Type B pancreatic cell (in vitro differentiated cells): ENCODE results near the gene SH2B3. TPM values are rescaled to one million over a fixed set of nuclear protein-coding genes. Genes with fewer than 3 reads are reported as not detected.

Source experiments
- DNase-seq: peaks from one replicate; pipeline ENCODE4 v3.0.0; 2021; ENCODE audit warnings: mixed read lengths; ENCODE audit not compliant: unreplicated experiment; ENCODE audit errors: extremely low spot score
- H3K27ac Mint-ChIP-seq: 2 replicates; pipeline ENCODE4 v1.8.0; 2021; ENCODE audit warnings: mild to moderate bottlenecking, mixed read lengths
- H3K27me3 Mint-ChIP-seq: 2 replicates; pipeline ENCODE4 v1.8.0; 2021; ENCODE audit warnings: mixed read lengths
- H3K36me3 Mint-ChIP-seq: 2 replicates; pipeline ENCODE4 v1.8.0; 2021; ENCODE audit warnings: mixed read lengths
- H3K4me1 Mint-ChIP-seq: one replicate; pipeline ENCODE4 v1.8.0; 2021; ENCODE audit warnings: mixed read lengths; ENCODE audit not compliant: unreplicated experiment
- H3K4me3 Mint-ChIP-seq: 2 replicates; pipeline ENCODE4 v1.8.0; 2021; ENCODE audit warnings: mild to moderate bottlenecking, mixed read lengths
- H3K9me3 Mint-ChIP-seq: 2 replicates; pipeline ENCODE4 v1.8.0; 2021; ENCODE audit warnings: mixed read lengths
- CTCF ChIP-seq: fragments of 200-600 bp; sonication (generic); conservative IDR thresholded peaks from 2 replicates; pipeline ENCODE4 v1.5.0; 2021; ENCODE audit warnings: antibody characterized with exemption, mild to moderate bottlenecking
- total RNA-seq: library from RNA; stranded (reverse); gene quantifications from 2 replicates; pipeline ENCODE4 v1.2.1, GENCODE V29; 2021; ENCODE audit warnings: low replicate concordance

Gene SH2B3
- total RNA-seq, 1 donor from 2014 or later: 5.2 TPM

DNA sequence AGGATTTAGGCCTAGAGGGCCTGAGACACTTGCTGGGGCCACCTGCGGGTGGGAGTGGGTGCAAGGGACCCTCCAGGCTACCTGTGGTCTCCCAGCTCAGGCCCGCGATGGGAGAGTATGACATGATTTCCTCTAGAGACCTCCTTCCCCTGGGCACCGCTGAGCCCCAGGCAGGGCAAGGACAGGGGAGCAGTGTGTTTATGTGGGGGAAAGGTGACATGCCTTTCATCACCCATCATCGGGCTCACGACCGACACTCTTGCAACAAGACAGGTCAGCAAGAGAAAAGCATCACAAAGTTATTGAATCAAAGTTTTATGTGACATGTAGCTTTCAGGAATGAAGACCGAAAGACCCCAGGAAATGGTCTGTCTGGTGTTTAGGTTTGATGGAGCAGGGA is 19.9 kb downstream of the SH2B3 start:
- H3K27me3 Mint-ChIP-seq: no peaks in the 10 kb centered on the region
- no peaks in the 10 kb centered on the region for H3K9me3 Mint-ChIP-seq
- H3K4me3 Mint-ChIP-seq: no peak overlapping the region
- peaks cover 2% of the 10 kb centered on the region for H3K36me3 Mint-ChIP-seq
- no peak for TF ChIP-seq CTCF
- peak overlapping the region; percentile 16 for H3K27ac Mint-ChIP-seq
- H3K4me1 Mint-ChIP-seq: no peaks in the 10 kb centered on the region
- no peak for DNase-seq

GRCh38 chr12:111426344-111427185 is 20.8 kb downstream of the SH2B3 start:
- H3K4me1 Mint-ChIP-seq: peaks cover 6% of the 10 kb centered on the region
- no peaks in the 10 kb centered on the region for H3K27me3 Mint-ChIP-seq
- H3K4me3 Mint-ChIP-seq: no peak overlapping the region
- H3K9me3 Mint-ChIP-seq: no peaks in the 10 kb centered on the region
- TF ChIP-seq CTCF: no peak
- DNase-seq: no peak
- no peaks in the 10 kb centered on the region for H3K36me3 Mint-ChIP-seq
- no peak overlapping the region for H3K27ac Mint-ChIP-seq

- H3K36me3 Mint-ChIP-seq: no peaks in the 10 kb centered on the region
- H3K4me3 Mint-ChIP-seq: no peak overlapping the region
- H3K27ac Mint-ChIP-seq: no peak overlapping the region
- peaks cover under 1% of the 10 kb centered on the region for H3K27me3 Mint-ChIP-seq
- DNase-seq: no peak
- no peak for TF ChIP-seq CTCF
- H3K4me1 Mint-ChIP-seq: peaks cover 11% of the 10 kb centered on the region
- H3K9me3 Mint-ChIP-seq: no peaks in the 10 kb centered on the region
Observed at GRCh38 chr12:111427417-111428074, 21.8 kb downstream of the SH2B3 start.

- Mint-ChIP-seq H3K27ac (no peak overlapping the region), H3K36me3 (no peaks in the 10 kb centered on the region), H3K4me1 (peaks cover 11% of the 10 kb centered on the region), H3K9me3 (no peaks in the 10 kb centered on the region), H3K27me3 (peaks cover 4% of the 10 kb centered on the region), H3K4me3 (no peak overlapping the region)
- no peak for DNase-seq
- no peak for TF ChIP-seq CTCF
Observed at GRCh38 chr12:111428081-111428727, 22.5 kb downstream of the SH2B3 start.

GRCh38 chr12:111428728-111429175 is 23.0 kb downstream of the SH2B3 start:
- Mint-ChIP-seq H3K4me3 (no peak overlapping the region), H3K4me1 (peaks cover 11% of the 10 kb centered on the region), H3K27me3 (peaks cover 4% of the 10 kb centered on the region), H3K9me3 (no peaks in the 10 kb centered on the region), H3K27ac (no peak overlapping the region), H3K36me3 (no peaks in the 10 kb centered on the region)
- TF ChIP-seq CTCF: no peak
- DNase-seq: no peak
